GM19438 (cell line): ENCODE data around the gene UNK.

ENCODE experiments used
- ATAC-seq: cut with Tn5 transposase; IDR thresholded peaks from one replicate; pipeline ENCODE4 v1.9.1; 2021; ENCODE audit warnings: low read depth; ENCODE audit not compliant: unreplicated experiment

Gene UNK, protein sequence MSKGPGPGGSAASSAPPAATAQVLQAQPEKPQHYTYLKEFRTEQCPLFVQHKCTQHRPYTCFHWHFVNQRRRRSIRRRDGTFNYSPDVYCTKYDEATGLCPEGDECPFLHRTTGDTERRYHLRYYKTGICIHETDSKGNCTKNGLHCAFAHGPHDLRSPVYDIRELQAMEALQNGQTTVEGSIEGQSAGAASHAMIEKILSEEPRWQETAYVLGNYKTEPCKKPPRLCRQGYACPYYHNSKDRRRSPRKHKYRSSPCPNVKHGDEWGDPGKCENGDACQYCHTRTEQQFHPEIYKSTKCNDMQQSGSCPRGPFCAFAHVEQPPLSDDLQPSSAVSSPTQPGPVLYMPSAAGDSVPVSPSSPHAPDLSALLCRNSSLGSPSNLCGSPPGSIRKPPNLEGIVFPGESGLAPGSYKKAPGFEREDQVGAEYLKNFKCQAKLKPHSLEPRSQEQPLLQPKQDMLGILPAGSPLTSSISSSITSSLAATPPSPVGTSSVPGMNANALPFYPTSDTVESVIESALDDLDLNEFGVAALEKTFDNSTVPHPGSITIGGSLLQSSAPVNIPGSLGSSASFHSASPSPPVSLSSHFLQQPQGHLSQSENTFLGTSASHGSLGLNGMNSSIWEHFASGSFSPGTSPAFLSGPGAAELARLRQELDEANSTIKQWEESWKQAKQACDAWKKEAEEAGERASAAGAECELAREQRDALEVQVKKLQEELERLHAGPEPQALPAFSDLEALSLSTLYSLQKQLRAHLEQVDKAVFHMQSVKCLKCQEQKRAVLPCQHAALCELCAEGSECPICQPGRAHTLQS

DNA sequence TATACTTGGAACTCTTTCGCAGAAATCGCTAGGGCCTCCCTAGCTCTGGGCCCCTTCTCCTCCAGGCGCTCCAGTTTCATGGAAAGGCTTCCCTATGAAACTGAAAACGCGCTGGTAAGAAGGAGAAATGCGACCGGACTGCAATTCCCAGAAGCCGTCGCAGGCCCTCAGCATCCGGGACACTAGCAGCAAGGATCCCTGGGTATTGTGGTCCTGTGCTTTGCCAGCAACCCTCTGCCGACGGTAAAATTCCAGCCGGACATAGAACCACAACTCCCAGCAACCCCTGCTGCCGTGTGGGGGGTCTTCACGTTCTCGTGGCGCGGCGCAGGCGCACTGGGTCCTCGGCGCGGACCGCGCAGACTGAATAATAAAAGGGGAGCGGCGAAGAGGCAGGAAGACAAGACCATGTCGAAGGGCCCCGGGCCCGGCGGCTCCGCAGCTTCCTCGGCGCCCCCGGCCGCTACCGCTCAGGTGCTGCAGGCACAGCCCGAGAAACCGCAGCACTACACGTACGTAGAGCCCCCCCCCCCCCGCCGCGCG, at the start of gene UNK:
Gene UNK, plus strand, starts transcription at position 334 of the 543 bp plus-strand sequence. Its CDS starts 75 bp downstream, at position 409.
- ATAC-seq, result peak; percentile 59

- no peak for ATAC-seq
Observed at GRCh38 chr17:75736173-75736835, 48.3 kb upstream of the UNK start.

GRCh38 chr17:75737133-75737962, 47.3 kb upstream of the UNK start:
- no peak for ATAC-seq

DNA sequence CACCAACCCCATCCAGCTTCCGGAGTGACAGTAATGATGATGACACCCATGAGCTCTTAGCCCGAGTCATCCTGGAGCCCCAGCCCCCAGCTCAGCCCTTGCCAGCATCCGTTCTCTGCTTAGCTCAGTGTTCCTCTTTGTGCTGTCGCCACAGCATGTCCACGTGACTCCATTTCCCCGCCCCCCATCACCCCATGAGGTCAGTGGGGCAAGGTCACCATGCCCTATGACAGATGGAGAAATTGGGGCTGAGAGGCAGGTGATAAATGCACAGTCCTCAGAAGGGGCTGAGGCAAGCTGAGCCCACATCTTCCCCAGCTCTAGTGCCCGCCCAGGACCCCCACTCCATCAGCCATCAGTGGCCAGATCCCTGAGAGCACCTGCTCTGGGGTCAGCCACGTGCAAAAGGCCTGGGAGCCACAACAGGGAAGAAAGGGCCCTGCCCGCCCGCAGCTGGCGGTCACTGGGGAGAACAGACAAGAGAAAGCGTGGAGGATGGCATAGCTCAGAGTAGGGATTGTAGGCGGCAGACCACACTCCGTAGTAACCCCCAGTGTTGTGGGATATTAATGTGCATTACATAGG, 46.3 kb upstream of the UNK start:
- ATAC-seq, result no peak

GRCh38 chr17:75739174-75739573, 45.4 kb upstream of the UNK start:
- ATAC-seq, result no peak

GRCh38 chr17:75739801-75740200, 44.8 kb upstream of the UNK start:
- ATAC-seq, result no peak

DNA sequence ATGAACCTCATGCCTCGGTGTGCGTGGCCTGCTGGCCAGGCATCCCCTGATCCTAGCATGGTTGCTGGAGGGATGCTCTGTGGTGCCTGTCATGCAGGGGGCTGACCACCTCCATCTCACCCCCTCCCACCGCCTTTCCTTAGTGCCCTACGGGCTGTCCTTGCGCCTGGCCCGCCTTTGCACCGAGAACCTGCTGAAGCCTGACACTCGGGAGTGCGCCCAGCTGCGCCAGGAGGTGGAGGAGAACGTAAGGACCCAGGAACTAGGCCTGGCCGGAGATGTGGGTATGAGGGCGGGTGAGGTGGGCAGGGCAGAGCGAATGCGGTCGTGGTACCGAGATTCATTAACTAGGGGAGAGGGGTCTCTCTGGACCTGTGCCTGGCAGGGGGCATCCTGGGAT, 44.4 kb upstream of the UNK start:
- no peak for ATAC-seq

DNA sequence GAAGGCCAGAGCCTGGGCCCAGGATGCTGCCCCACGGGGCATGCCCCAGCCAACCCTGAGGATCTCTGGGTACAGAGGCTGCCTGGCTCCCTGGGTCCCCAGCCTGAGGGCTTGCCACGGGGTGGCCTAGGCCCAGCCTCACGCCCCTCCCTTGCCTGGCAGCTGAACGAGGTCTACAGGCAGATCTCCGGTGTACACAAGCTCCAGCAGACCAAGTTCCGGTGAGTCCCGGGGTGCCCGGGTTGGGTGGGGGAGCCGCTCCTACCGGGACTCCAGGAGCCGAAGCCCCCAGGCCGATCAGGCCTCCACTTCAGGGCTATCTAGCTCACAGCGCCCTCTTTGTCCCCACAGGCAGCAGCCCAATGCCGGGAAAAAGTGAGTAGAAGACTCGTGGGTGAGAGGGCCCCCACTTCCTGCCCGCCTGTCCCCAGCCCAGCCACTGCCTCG, 44.0 kb upstream of the UNK start:
- ATAC-seq, result no peak

- no peak for ATAC-seq
Observed at GRCh38 chr17:75742337-75742736, 42.3 kb upstream of the UNK start.

- no peak for ATAC-seq
Observed at GRCh38 chr17:75743625-75744206, 40.9 kb upstream of the UNK start.

DNA sequence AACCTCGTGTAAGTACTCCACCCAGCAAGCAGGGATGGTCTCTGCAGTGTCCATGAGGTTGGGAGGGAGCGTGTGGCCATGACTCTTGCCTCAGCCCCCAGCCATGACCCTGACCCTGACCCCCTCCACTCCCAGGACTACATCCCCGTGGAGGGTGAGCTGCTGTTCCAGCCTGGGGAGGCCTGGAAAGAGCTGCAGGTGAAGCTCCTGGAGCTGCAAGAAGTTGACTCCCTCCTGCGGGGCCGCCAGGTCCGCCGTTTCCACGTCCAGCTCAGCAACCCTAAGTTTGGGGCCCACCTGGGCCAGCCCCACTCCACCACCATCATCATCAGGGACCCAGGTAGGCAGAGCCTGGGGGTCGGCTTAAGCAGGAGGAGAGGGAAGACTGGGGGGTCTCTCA, 35.9 kb upstream of the UNK start:
- no peak for ATAC-seq

- no peak for ATAC-seq
Observed at GRCh38 chr17:75749545-75750389, 34.8 kb upstream of the UNK start.

- no peak for ATAC-seq
Observed at GRCh38 chr17:75750661-75751423, 33.8 kb upstream of the UNK start.

DNA sequence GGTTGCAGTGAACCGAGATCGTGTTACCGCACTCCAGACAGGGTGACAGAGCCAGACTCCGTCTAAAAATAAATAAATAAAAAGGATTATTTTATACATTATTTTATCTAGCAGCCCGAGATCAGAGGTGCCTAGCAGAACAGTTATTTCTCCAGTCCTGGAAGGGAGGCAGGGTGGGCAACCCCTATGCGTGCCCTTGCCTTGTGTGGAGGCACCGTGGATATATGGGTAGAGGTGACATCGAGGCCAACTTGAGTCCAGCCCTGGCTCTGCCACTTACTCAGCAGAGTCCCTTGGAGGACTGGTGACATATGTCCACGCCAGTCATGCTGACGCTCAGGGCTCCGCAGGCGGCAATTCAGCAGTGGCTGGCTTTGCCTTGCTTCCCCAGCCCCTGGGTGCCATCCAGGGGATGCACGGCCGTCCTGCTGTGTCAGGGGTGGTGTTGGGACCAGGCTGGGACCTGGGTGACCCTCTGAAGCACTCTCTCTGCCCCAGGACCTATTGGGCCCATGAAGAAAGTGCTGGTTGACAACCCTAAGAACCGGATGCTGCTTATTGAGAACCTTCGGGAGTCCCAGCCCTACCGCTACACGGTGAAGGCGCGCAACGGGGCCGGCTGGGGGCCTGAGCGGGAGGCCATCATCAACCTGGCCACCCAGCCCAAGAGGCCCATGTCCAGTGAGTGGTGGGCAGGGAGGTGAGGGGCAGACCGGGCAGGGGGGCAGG, 32.8 kb upstream of the UNK start:
- ATAC-seq, result no peak

DNA sequence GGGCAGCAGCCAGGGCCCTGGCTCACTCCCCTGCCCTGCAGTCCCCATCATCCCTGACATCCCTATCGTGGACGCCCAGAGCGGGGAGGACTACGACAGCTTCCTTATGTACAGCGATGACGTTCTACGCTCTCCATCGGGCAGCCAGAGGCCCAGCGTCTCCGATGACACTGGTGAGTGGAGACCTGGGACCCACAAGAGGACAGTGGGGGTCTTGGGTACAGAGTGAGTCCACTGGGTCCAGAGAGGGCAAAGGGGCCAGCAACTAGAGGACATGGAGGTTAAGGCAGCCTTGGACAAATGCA, 32.2 kb upstream of the UNK start:
- ATAC-seq, result no peak

GRCh38 chr17:75752802-75753513, 31.6 kb upstream of the UNK start:
- no peak for ATAC-seq
